ENCODE measurements around the gene AHSA1.

DNA sequence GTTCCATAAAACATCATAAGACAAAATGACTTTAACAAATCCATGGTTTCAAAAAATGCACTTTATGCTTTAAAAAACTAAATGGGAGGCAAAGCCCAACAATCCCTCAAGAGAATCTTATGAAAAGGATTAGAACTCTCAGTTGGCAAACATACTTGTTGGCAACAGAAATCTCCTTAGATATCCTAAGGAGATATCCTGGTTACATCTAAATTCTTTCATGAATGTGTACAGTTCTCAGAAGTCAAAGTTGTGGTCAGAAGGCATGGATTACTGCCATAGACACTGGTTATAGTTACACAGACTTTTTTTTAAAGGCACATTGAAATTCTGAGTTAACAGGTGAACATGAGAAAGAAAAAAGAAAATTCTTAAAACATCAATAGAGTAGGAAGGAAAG lies 58.2 kb downstream of the AHSA1 start:
- TF ChIP-seq, protein P1, sequence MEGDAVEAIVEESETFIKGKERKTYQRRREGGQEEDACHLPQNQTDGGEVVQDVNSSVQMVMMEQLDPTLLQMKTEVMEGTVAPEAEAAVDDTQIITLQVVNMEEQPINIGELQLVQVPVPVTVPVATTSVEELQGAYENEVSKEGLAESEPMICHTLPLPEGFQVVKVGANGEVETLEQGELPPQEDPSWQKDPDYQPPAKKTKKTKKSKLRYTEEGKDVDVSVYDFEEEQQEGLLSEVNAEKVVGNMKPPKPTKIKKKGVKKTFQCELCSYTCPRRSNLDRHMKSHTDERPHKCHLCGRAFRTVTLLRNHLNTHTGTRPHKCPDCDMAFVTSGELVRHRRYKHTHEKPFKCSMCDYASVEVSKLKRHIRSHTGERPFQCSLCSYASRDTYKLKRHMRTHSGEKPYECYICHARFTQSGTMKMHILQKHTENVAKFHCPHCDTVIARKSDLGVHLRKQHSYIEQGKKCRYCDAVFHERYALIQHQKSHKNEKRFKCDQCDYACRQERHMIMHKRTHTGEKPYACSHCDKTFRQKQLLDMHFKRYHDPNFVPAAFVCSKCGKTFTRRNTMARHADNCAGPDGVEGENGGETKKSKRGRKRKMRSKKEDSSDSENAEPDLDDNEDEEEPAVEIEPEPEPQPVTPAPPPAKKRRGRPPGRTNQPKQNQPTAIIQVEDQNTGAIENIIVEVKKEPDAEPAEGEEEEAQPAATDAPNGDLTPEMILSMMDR (conservative IDR thresholded peaks at IDR 0.05; ENCODE audit: low read depth in 2 of 2) = no peak
- TF ChIP-seq EZH2 (IDR thresholded peaks at IDR 0.05; ENCODE audit: low read depth, unreplicated experiment) (no peak), POLR2AphosphoS5 (IDR thresholded peaks at IDR 0.05; ENCODE audit: low read depth) (no peak), ZNF114 (CRISPR knock-in tag; IDR thresholded peaks at IDR 0.05) (no peak), CREB1 (CRISPR knock-in tag; IDR thresholded peaks at IDR 0.05; ENCODE audit: low read depth) (no peak), ZNF331 (CRISPR knock-in tag; IDR thresholded peaks at IDR 0.05; ENCODE audit: low read depth) (no peak), NANOG (IDR thresholded peaks at IDR 0.05; ENCODE audit: borderline replicate concordance) (no peak), EZH2phosphoT487 (IDR thresholded peaks at IDR 0.05; ENCODE audit: unreplicated experiment) (no peak), STAT1 (IDR thresholded peaks at IDR 0.05; ENCODE audit: unreplicated experiment) (no peak), JUNB (IDR thresholded peaks at IDR 0.05; ENCODE audit: unreplicated experiment) (no peak)
- TF ChIP-seq, protein P2, sequence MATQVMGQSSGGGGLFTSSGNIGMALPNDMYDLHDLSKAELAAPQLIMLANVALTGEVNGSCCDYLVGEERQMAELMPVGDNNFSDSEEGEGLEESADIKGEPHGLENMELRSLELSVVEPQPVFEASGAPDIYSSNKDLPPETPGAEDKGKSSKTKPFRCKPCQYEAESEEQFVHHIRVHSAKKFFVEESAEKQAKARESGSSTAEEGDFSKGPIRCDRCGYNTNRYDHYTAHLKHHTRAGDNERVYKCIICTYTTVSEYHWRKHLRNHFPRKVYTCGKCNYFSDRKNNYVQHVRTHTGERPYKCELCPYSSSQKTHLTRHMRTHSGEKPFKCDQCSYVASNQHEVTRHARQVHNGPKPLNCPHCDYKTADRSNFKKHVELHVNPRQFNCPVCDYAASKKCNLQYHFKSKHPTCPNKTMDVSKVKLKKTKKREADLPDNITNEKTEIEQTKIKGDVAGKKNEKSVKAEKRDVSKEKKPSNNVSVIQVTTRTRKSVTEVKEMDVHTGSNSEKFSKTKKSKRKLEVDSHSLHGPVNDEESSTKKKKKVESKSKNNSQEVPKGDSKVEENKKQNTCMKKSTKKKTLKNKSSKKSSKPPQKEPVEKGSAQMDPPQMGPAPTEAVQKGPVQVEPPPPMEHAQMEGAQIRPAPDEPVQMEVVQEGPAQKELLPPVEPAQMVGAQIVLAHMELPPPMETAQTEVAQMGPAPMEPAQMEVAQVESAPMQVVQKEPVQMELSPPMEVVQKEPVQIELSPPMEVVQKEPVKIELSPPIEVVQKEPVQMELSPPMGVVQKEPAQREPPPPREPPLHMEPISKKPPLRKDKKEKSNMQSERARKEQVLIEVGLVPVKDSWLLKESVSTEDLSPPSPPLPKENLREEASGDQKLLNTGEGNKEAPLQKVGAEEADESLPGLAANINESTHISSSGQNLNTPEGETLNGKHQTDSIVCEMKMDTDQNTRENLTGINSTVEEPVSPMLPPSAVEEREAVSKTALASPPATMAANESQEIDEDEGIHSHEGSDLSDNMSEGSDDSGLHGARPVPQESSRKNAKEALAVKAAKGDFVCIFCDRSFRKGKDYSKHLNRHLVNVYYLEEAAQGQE (IDR thresholded peaks at IDR 0.05; ENCODE audit: unreplicated experiment) = no peak
- TF ChIP-seq, protein P3, sequence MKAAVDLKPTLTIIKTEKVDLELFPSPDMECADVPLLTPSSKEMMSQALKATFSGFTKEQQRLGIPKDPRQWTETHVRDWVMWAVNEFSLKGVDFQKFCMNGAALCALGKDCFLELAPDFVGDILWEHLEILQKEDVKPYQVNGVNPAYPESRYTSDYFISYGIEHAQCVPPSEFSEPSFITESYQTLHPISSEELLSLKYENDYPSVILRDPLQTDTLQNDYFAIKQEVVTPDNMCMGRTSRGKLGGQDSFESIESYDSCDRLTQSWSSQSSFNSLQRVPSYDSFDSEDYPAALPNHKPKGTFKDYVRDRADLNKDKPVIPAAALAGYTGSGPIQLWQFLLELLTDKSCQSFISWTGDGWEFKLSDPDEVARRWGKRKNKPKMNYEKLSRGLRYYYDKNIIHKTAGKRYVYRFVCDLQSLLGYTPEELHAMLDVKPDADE (IDR thresholded peaks at IDR 0.05) = no peak
- TF ChIP-seq, protein P4, sequence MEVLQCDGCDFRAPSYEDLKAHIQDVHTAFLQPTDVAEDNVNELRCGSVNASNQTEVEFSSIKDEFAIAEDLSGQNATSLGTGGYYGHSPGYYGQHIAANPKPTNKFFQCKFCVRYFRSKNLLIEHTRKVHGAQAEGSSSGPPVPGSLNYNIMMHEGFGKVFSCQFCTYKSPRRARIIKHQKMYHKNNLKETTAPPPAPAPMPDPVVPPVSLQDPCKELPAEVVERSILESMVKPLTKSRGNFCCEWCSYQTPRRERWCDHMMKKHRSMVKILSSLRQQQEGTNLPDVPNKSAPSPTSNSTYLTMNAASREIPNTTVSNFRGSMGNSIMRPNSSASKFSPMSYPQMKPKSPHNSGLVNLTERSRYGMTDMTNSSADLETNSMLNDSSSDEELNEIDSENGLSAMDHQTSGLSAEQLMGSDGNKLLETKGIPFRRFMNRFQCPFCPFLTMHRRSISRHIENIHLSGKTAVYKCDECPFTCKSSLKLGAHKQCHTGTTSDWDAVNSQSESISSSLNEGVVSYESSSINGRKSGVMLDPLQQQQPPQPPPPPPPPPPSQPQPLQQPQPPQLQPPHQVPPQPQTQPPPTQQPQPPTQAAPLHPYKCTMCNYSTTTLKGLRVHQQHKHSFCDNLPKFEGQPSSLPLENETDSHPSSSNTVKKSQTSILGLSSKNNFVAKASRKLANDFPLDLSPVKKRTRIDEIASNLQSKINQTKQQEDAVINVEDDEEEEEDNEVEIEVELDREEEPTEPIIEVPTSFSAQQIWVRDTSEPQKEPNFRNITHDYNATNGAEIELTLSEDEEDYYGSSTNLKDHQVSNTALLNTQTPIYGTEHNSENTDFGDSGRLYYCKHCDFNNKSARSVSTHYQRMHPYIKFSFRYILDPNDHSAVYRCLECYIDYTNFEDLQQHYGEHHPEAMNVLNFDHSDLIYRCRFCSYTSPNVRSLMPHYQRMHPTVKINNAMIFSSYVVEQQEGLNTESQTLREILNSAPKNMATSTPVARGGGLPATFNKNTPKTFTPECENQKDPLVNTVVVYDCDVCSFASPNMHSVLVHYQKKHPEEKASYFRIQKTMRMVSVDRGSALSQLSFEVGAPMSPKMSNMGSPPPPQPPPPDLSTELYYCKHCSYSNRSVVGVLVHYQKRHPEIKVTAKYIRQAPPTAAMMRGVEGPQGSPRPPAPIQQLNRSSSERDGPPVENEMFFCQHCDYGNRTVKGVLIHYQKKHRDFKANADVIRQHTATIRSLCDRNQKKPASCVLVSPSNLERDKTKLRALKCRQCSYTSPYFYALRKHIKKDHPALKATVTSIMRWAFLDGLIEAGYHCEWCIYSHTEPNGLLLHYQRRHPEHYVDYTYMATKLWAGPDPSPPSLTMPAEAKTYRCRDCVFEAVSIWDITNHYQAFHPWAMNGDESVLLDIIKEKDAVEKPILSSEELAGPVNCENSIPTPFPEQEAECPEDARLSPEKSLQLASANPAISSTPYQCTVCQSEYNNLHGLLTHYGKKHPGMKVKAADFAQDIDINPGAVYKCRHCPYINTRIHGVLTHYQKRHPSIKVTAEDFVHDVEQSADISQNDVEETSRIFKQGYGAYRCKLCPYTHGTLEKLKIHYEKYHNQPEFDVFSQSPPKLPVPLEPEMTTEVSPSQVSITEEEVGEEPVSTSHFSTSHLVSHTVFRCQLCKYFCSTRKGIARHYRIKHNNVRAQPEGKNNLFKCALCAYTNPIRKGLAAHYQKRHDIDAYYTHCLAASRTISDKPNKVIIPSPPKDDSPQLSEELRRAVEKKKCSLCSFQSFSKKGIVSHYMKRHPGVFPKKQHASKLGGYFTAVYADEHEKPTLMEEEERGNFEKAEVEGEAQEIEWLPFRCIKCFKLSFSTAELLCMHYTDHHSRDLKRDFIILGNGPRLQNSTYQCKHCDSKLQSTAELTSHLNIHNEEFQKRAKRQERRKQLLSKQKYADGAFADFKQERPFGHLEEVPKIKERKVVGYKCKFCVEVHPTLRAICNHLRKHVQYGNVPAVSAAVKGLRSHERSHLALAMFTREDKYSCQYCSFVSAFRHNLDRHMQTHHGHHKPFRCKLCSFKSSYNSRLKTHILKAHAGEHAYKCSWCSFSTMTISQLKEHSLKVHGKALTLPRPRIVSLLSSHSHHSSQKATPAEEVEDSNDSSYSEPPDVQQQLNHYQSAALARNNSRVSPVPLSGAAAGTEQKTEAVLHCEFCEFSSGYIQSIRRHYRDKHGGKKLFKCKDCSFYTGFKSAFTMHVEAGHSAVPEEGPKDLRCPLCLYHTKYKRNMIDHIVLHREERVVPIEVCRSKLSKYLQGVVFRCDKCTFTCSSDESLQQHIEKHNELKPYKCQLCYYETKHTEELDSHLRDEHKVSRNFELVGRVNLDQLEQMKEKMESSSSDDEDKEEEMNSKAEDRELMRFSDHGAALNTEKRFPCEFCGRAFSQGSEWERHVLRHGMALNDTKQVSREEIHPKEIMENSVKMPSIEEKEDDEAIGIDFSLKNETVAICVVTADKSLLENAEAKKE (CRISPR knock-in tag; IDR thresholded peaks at IDR 0.05) = no peak
